Neural cell (in vitro differentiated cells): ENCODE results near the gene SPAG6. TPM values are rescaled to one million over a fixed set of nuclear protein-coding genes. Genes with fewer than 3 reads are reported as not detected.

Source experiments
- H2AFZ ChIP-seq: fragments of 200-600, 300-800 bp; sonication (generic), shearing (Covaris generic); 2 replicates; pipeline ENCODE4 v1.6.0; 2014; ENCODE audit warnings: low read depth, mild to moderate bottlenecking, antibody characterized with exemption, low read length, moderate library complexity
- H3F3A ChIP-seq: fragments of 200-600 bp; shearing (Covaris generic); 2 replicates; pipeline ENCODE4 v1.6.1; 2016; ENCODE audit warnings: mild to moderate bottlenecking, moderate library complexity, mixed read lengths, antibody characterized with exemption, low read length; ENCODE audit not compliant: insufficient read depth, poor library complexity, severe bottlenecking
- H3K27ac ChIP-seq: fragments of 200-600, 300-800 bp; sonication (generic), shearing (Covaris generic); 2 replicates; pipeline ENCODE4 v1.5.1; 2014; ENCODE audit warnings: mild to moderate bottlenecking, low read length, moderate library complexity
- H3K27me3 ChIP-seq: fragments of 300-800, 200-600 bp; sonication (generic), shearing (Covaris generic); 2 replicates; pipeline ENCODE4 v1.6.0; 2014; ENCODE audit warnings: mild to moderate bottlenecking, low read depth, low read length, moderate library complexity; ENCODE audit not compliant: insufficient read depth
- H3K36me3 ChIP-seq: fragments of 300-800, 200-600 bp; sonication (generic), shearing (Covaris generic); 2 replicates; pipeline ENCODE4 v1.5.1; 2014; ENCODE audit warnings: mild to moderate bottlenecking, antibody characterized with exemption, low read length, moderate library complexity; ENCODE audit not compliant: insufficient read depth
- H3K4me2 ChIP-seq: fragments of 300-800, 200-600 bp; sonication (generic), shearing (Covaris generic); 2 replicates; pipeline ENCODE4 v1.6.0; 2014; ENCODE audit warnings: mild to moderate bottlenecking, low read length
- H3K4me3 ChIP-seq: fragments of 300-800, 200-600 bp; sonication (generic), shearing (Covaris generic); 2 replicates; pipeline ENCODE4 v1.5.1; 2014; ENCODE audit warnings: mild to moderate bottlenecking, low read length, moderate library complexity
- H3K79me2 ChIP-seq: fragments of 200-600 bp; shearing (Covaris generic); replicated peaks from 2 replicates; pipeline ENCODE4 v1.6.0; 2014; ENCODE audit warnings: mild to moderate bottlenecking, low read length, moderate library complexity; ENCODE audit not compliant: insufficient read depth
- H3K9ac ChIP-seq: fragments of 300-800, 200-600 bp; sonication (generic), shearing (Covaris generic); 2 replicates; pipeline ENCODE4 v1.6.1; 2016; ENCODE audit warnings: mild to moderate bottlenecking, low read length, mixed read lengths
- H3K9me2 ChIP-seq: fragments of 200-600 bp; shearing (Covaris generic); 2 replicates; pipeline ENCODE4 v1.6.1; 2016; ENCODE audit warnings: mild to moderate bottlenecking, low read length, mixed read lengths; ENCODE audit not compliant: insufficient read depth
- H3K9me3 ChIP-seq: fragments of 200-600, 300-800 bp; sonication (generic), shearing (Covaris generic); 2 replicates; pipeline ENCODE4 v1.6.1; 2016; ENCODE audit warnings: mild to moderate bottlenecking, mixed run types, low read length, moderate library complexity, mixed read lengths
- H4K20me1 ChIP-seq: fragments of 200-600 bp; shearing (Covaris generic); 2 replicates; pipeline ENCODE4 v1.6.1; 2016; ENCODE audit warnings: mild to moderate bottlenecking, mixed run types; ENCODE audit not compliant: insufficient read depth
- CTCF ChIP-seq: fragments of 450-650 bp; IDR thresholded peaks from 2 replicates; pipeline ENCODE4 v1.5.1; 2014; ENCODE audit warnings: antibody characterized with exemption, mild to moderate bottlenecking, moderate library complexity; ENCODE audit not compliant: poor library complexity, severe bottlenecking
- EP300 ChIP-seq: fragments of 450-650 bp; conservative IDR thresholded peaks from 2 replicates; pipeline ENCODE4 v1.6.1; 2014; ENCODE audit warnings: antibody characterized with exemption, mild to moderate bottlenecking, moderate library complexity; ENCODE audit not compliant: poor library complexity, severe bottlenecking
- EZH2 ChIP-seq: fragments of 200-600, 300-800 bp; shearing (Covaris generic), sonication (generic); IDR thresholded peaks from 2 replicates; pipeline ENCODE4 v1.6.1; 2014; ENCODE audit warnings: antibody characterized with exemption, low read length, borderline replicate concordance, mild to moderate bottlenecking; ENCODE audit not compliant: insufficient read depth, poor library complexity, severe bottlenecking
- MXI1 ChIP-seq: fragments of 450-650 bp; conservative IDR thresholded peaks from 2 replicates; pipeline ENCODE4 v1.6.1; 2014; ENCODE audit warnings: antibody characterized with exemption, mild to moderate bottlenecking; ENCODE audit not compliant: poor library complexity, severe bottlenecking
- POLR2AphosphoS5 ChIP-seq: IDR thresholded peaks from 2 replicates; pipeline ENCODE4 v1.6.1; 2012
- RAD21 ChIP-seq: fragments of 450-650 bp; conservative IDR thresholded peaks from 2 replicates; pipeline ENCODE4 v1.6.1; 2014; ENCODE audit warnings: antibody characterized with exemption, mild to moderate bottlenecking, moderate library complexity
- REST ChIP-seq: IDR thresholded peaks from 2 replicates; pipeline ENCODE4 v1.6.1; 2012; ENCODE audit warnings: borderline replicate concordance
- SMC3 ChIP-seq: fragments of 450-650 bp; conservative IDR thresholded peaks from 2 replicates; pipeline ENCODE4 v1.6.1; 2014; ENCODE audit warnings: antibody characterized with exemption, mild to moderate bottlenecking, moderate library complexity; ENCODE audit not compliant: poor library complexity
- TAF1 ChIP-seq: IDR thresholded peaks from 2 replicates; pipeline ENCODE4 v1.6.1; 2012; ENCODE audit warnings: low read depth
- polyA plus RNA-seq: library from polyadenylated mRNA; depleted of rRNA; stranded (reverse); fragments of >200 nt; gene quantifications from 2 replicates; pipeline ENCODE4 v1.2.3, GENCODE V29; 2014

Gene SPAG6
- polyA plus RNA-seq, 1 donor from 2014 or later = 0.36 TPM

GRCh38 chr10:22317076-22317370 is 28.3 kb upstream of the SPAG6 start:
- Histone ChIP-seq H3K9me2 (no peaks in the 10 kb centered on the region), H3K27ac (peak overlapping the region; percentile 90), H3F3A (peaks cover 9% of the 10 kb centered on the region), H3K27me3 (peaks cover 47% of the 10 kb centered on the region), H3K9ac (peak overlapping the region; percentile 91), H3K36me3 (no peaks in the 10 kb centered on the region), H4K20me1 (no peaks in the 10 kb centered on the region), H2AFZ (no peak overlapping the region), H3K4me2 (peak overlapping the region; percentile 77), H3K79me2 (peaks cover 31% of the 10 kb centered on the region), H3K9me3 (no peaks in the 10 kb centered on the region), H3K4me3 (peak overlapping the region; percentile 83)
- no peak for TF ChIP-seq EZH2
- TF ChIP-seq EP300 = no peak
- TF ChIP-seq MXI1 = no peak
- TF ChIP-seq REST = no peak
- TF ChIP-seq RAD21 = no peak
- no peak for TF ChIP-seq SMC3
- no peak for TF ChIP-seq POLR2AphosphoS5
- no peak for TF ChIP-seq CTCF
- no peak for TF ChIP-seq TAF1

- Histone ChIP-seq H3K9ac (no peak overlapping the region), H3K36me3 (no peaks in the 10 kb centered on the region), H2AFZ (no peak overlapping the region), H3K9me3 (no peaks in the 10 kb centered on the region), H4K20me1 (no peaks in the 10 kb centered on the region), H3K27ac (no peak overlapping the region), H3K9me2 (no peaks in the 10 kb centered on the region), H3K27me3 (peaks cover 54% of the 10 kb centered on the region), H3K4me2 (peak overlapping the region; percentile 77), H3K79me2 (peaks cover 41% of the 10 kb centered on the region), H3F3A (peaks cover 9% of the 10 kb centered on the region), H3K4me3 (peak overlapping the region; percentile 83)
- TF ChIP-seq POLR2AphosphoS5 (peak; percentile 12), RAD21 (no peak)
Measured at GRCh38 chr10:22317771-22318565, 27.3 kb upstream of the SPAG6 start.
